K562 (cell line): ENCODE data around the gene MFAP5. TPM values are rescaled to one million over a fixed set of nuclear protein-coding genes. Genes with fewer than 3 reads are reported as not detected.
A peak's percentile ranks its signal among the peaks of the same experiment; 100 is the strongest.

Experiments
- ATF6 ChIP-seq: sonication (generic); formaldehyde crosslinking; IDR thresholded peaks from 2 replicates; pipeline ENCODE4 v1.4.0; 2020; ENCODE audit warnings: mild to moderate bottlenecking, missing genetic modification reagents
- CREBBP ChIP-seq: IDR thresholded peaks from one replicate; pipeline ENCODE4 v1.6.1; 2012; ENCODE audit warnings: low read depth, mild to moderate bottlenecking, control low read depth, inconsistent platforms, low read length
- E2F1 ChIP-seq: sonication (generic); formaldehyde crosslinking; IDR thresholded peaks from 2 replicates; pipeline ENCODE4 v1.8.1; 2023; ENCODE audit warnings: mild to moderate bottlenecking, missing genetic modification reagents, moderate library complexity
- NFYB ChIP-seq: IDR thresholded peaks from 2 replicates; pipeline ENCODE4 v1.6.1; 2011; ENCODE audit warnings: mild to moderate bottlenecking, moderate library complexity; ENCODE audit not compliant: insufficient read length; ENCODE audit errors: extremely low read depth
- POLR2H ChIP-seq: IDR thresholded peaks from 2 replicates; pipeline ENCODE4 v1.6.1; 2016; ENCODE audit warnings: missing genetic modification characterization, low read depth, mild to moderate bottlenecking, control low read depth, missing compliant biosample characterization, moderate library complexity
- PRDM10 ChIP-seq: fragments of 450-650 bp; IDR thresholded peaks from 2 replicates; pipeline ENCODE4 v1.6.1; 2018; ENCODE audit not compliant: partially characterized antibody
- VEZF1 ChIP-seq: fragments of 200-800 bp; sonication (Bioruptor generic); IDR thresholded peaks from 2 replicates; pipeline ENCODE4 v1.6.1; 2017; ENCODE audit warnings: missing genetic modification characterization, missing compliant biosample characterization
- ZBTB11 ChIP-seq, 3 experiments: fragments of 200-800 bp in 1 of 3; fragments of 250-450 bp in 1 of 3; fragments of 450-650 bp in 1 of 3; sonication (Bioruptor Pico) in 1 of 3; sonication (Bioruptor generic) in 1 of 3; formaldehyde crosslinking in 1 of 3; IDR thresholded peaks; 2 replicates each; pipeline versions ENCODE4 v1.6.1 to v1.8.0; 2016 to 2022; ENCODE audit warnings: mild to moderate bottlenecking in 2 of 3, missing genetic modification characterization in 2 of 3, missing compliant biosample characterization in 1 of 3, moderate library complexity in 1 of 3
- ZBTB34 ChIP-seq: fragments of 250-450 bp; sonication (Bioruptor Pico); IDR thresholded peaks from 2 replicates; pipeline ENCODE4 v1.8.0; 2021; ENCODE audit warnings: mild to moderate bottlenecking, moderate library complexity
- ZFP36 ChIP-seq: fragments of 150-350 bp; IDR thresholded peaks from 2 replicates; pipeline ENCODE4 v1.6.1; 2018; ENCODE audit warnings: low read length, low read depth; ENCODE audit not compliant: partially characterized antibody
- ZNF124 ChIP-seq: sonication (generic); formaldehyde crosslinking; IDR thresholded peaks from 2 replicates; pipeline ENCODE4 v1.8.1; 2022; ENCODE audit warnings: missing genetic modification reagents
- ZNF354B ChIP-seq: fragments of 250-450 bp; sonication (Bioruptor Pico); IDR thresholded peaks from 2 replicates; pipeline ENCODE4 v1.4.0; 2020
- polyA plus RNA-seq, 8 experiments: library from polyadenylated mRNA; depleted of rRNA in 4 of 8; stranded (reverse) in 5 of 8; unstranded in 3 of 8; fragments of >200 nt; fragmentation: Nextera tagmentation in 2 of 8; fragmentation: Illumina TruSeq in 1 of 8; extraction: Ambion mirVana in 2 of 8; extraction: Trizol in 1 of 8; gene quantifications; 2 replicates each; pipeline versions ENCODE4 v1.2.1 to v1.2.3, GENCODE V29; 2011 to 2014; ENCODE audit warnings: inconsistent platforms in 1 of 8, missing spikeins in 1 of 8
- total RNA-seq, 7 experiments: library from RNA; depleted of rRNA in 6 of 7; stranded (reverse); fragments of >200 nt in 6 of 7; fragmentation: Illumina TruSeq in 2 of 7; extraction: Trizol in 2 of 7; gene quantifications; 2 replicates each; pipeline versions ENCODE4 v1.2.1 to v1.2.3, GENCODE V29; 2011 to 2021; ENCODE audit warnings: low replicate concordance in 1 of 7

MFAP5 gene
- total and polyA plus RNA-seq, 9 of the 15 experiments (the other 6 are each of a cell fraction or from before 2014, with no cell fraction given) = not detected

GRCh38 chr12:8697476-8698131 is 35.0 kb upstream of the MFAP5 start, which contains the start of gene RIMKLB (continued):
- peak in 1 of 3 experiments; percentile 42; a peak in 2 of 6 replicates for TF ChIP-seq ZBTB11 (CRISPR knock-in tag; IDR thresholded peaks at IDR 0.05)
- TF ChIP-seq CREBBP = no peak
- no peak for TF ChIP-seq NFYB
- no peak for TF ChIP-seq ZNF124 (CRISPR knock-in tag)
- TF ChIP-seq ZFP36 = no peak
- no peak for TF ChIP-seq E2F1
- no peak for TF ChIP-seq ZBTB34
- TF ChIP-seq POLR2H (tag) = no peak
- TF ChIP-seq ATF6 (CRISPR knock-in tag) = no peak
- peak; percentile 59 for TF ChIP-seq PRDM10
- no peak for TF ChIP-seq ZNF354B (CRISPR knock-in tag)
- peak; percentile 91 for TF ChIP-seq VEZF1 (CRISPR knock-in tag)
